HFFc6 (cell line): Measurements from ENCODE around the gene GPX4. TPM values are rescaled to one million over a fixed set of nuclear protein-coding genes. Genes with fewer than 3 reads are reported as not detected.

ENCODE experiments used
- DNase-seq: peaks from one replicate; pipeline ENCODE4 v3.0.0-alpha.2; 2018
- H3K27ac Mint-ChIP-seq: 2 replicates; pipeline ENCODE4 v1.8.0; 2020; ENCODE audit warnings: mild to moderate bottlenecking, mixed read lengths
- H3K27me3 Mint-ChIP-seq: 2 replicates; pipeline ENCODE4 v1.8.0; 2021; ENCODE audit warnings: mild to moderate bottlenecking, moderate library complexity, mixed read lengths; ENCODE audit not compliant: insufficient read depth
- H3K36me3 Mint-ChIP-seq: 2 replicates; pipeline ENCODE4 v1.8.0; 2021; ENCODE audit warnings: low read depth, mixed read lengths
- H3K4me1 Mint-ChIP-seq: 2 replicates; pipeline ENCODE4 v1.8.0; 2020; ENCODE audit warnings: low read depth, mixed read lengths
- H3K4me3 Mint-ChIP-seq: 2 replicates; pipeline ENCODE4 v1.8.0; 2020; ENCODE audit warnings: mild to moderate bottlenecking, moderate library complexity, mixed read lengths
- H3K9me3 Mint-ChIP-seq: 2 replicates; pipeline ENCODE4 v1.8.0; 2020; ENCODE audit warnings: mild to moderate bottlenecking, mixed read lengths
- CTCF ChIP-seq: fragments of 200-600 bp; sonication (generic); IDR thresholded peaks from 2 replicates; pipeline ENCODE4 v1.5.0; 2021; ENCODE audit warnings: antibody characterized with exemption, mild to moderate bottlenecking
- total RNA-seq, 6 experiments: library from RNA; stranded (reverse); fragmentation: NEBNext Ultra II Directional; extraction: Animal tissue kit (Norgen Biotek cat#: 25700); gene quantifications; 2 replicates in 1 of 6; 3 replicates in 5 of 6; pipeline ENCODE4 v1.2.3, GENCODE V29; 2021

GPX4 gene
- total RNA-seq, 6 experiments from 2014 or later: 193 to 237 (median 223) TPM

- H3K4me3 Mint-ChIP-seq: no peak overlapping the region
- H3K9me3 Mint-ChIP-seq: peaks cover 6% of the 10 kb centered on the region
- no peak for DNase-seq
- no peak overlapping the region; the same call in 1 of the 2 replicates for H3K27ac Mint-ChIP-seq
- H3K4me1 Mint-ChIP-seq: no peaks in the 10 kb centered on the region
- peaks cover 5% of the 10 kb centered on the region for H3K27me3 Mint-ChIP-seq
- no peak for TF ChIP-seq CTCF
- peaks cover 38% of the 10 kb centered on the region for H3K36me3 Mint-ChIP-seq
These were observed 35.3 kb downstream of the GPX4 start for GRCh38 chr19:1139126-1139525.

GRCh38 chr19:1140272-1141027 lies 36.7 kb downstream of the GPX4 start:
- H3K4me3 Mint-ChIP-seq: no peak overlapping the region
- peaks cover 7% of the 10 kb centered on the region for H3K27me3 Mint-ChIP-seq
- 0 out of 2 replicates have a peak, but pooled peaks cover 5% of the 10 kb centered on the region for H3K4me1 Mint-ChIP-seq
- peaks cover 10% of the 10 kb centered on the region for H3K9me3 Mint-ChIP-seq
- H3K36me3 Mint-ChIP-seq: peaks cover 48% of the 10 kb centered on the region
- DNase-seq: no peak
- TF ChIP-seq CTCF: no peak
- no peak overlapping the region for H3K27ac Mint-ChIP-seq

- H3K36me3 Mint-ChIP-seq: peaks cover 48% of the 10 kb centered on the region
- TF ChIP-seq CTCF: no peak
- H3K9me3 Mint-ChIP-seq: peaks cover 10% of the 10 kb centered on the region
- no peak overlapping the region for H3K4me3 Mint-ChIP-seq
- H3K4me1 Mint-ChIP-seq: 0 out of 2 replicates have a peak, but pooled peaks cover 5% of the 10 kb centered on the region
- peaks cover 9% of the 10 kb centered on the region for H3K27me3 Mint-ChIP-seq
- DNase-seq: no peak
- H3K27ac Mint-ChIP-seq: no peak overlapping the region
These were observed 38.1 kb downstream of the GPX4 start for GRCh38 chr19:1141944-1142343.

- H3K36me3 Mint-ChIP-seq: peaks cover 46% of the 10 kb centered on the region
- 0 out of 2 replicates have a peak, but pooled peaks cover 5% of the 10 kb centered on the region for H3K4me1 Mint-ChIP-seq
- DNase-seq: no peak
- peaks cover 10% of the 10 kb centered on the region for H3K9me3 Mint-ChIP-seq
- H3K4me3 Mint-ChIP-seq: no peak overlapping the region
- H3K27me3 Mint-ChIP-seq: peaks cover 7% of the 10 kb centered on the region
- no peak overlapping the region; the same call in 1 of the 2 replicates for H3K27ac Mint-ChIP-seq
- TF ChIP-seq CTCF: no peak
These were observed 40.1 kb downstream of the GPX4 start for GRCh38 chr19:1143828-1144399.

- Mint-ChIP-seq H3K27me3 (peaks cover 6% of the 10 kb centered on the region), H3K4me3 (no peak overlapping the region), H3K4me1 (0 out of 2 replicates have a peak, but pooled peaks cover 5% of the 10 kb centered on the region), H3K36me3 (peaks cover 38% of the 10 kb centered on the region), H3K27ac (peak overlapping the region; percentile 36; the same call in 1 of the 2 replicates), H3K9me3 (peaks cover 10% of the 10 kb centered on the region)
- TF ChIP-seq CTCF: no peak
- no peak for DNase-seq
These were observed 40.9 kb downstream of the GPX4 start for GRCh38 chr19:1144741-1145140.
